HEK293 (cell line): ENCODE measurements around the gene SMIM32.

Experiments used
- CTCF ChIP-seq: fragments of 450-650 bp; formaldehyde crosslinking; IDR thresholded peaks from 2 replicates; pipeline ENCODE4 v1.5.1; 2016; ENCODE audit warnings: missing biosample characterization, missing genetic modification characterization
- PRDM10 ChIP-seq: fragments of 450-650 bp; formaldehyde crosslinking; IDR thresholded peaks from 2 replicates; pipeline ENCODE4 v1.5.1; 2016; ENCODE audit warnings: missing biosample characterization, missing genetic modification characterization
- YY1 ChIP-seq: fragments of 450-650 bp; formaldehyde crosslinking; IDR thresholded peaks from 2 replicates; pipeline ENCODE4 v1.5.1; 2018; ENCODE audit warnings: missing biosample characterization, missing genetic modification characterization
- ZBTB7A ChIP-seq: fragments of 450-650 bp; formaldehyde crosslinking; IDR thresholded peaks from 2 replicates; pipeline ENCODE4 v1.5.1; 2016; ENCODE audit warnings: low read depth, missing biosample characterization, missing genetic modification characterization
- ZEB2 ChIP-seq: fragments of 450-650 bp; formaldehyde crosslinking; IDR thresholded peaks from 2 replicates; pipeline ENCODE4 v1.5.1; 2016; ENCODE audit warnings: missing biosample characterization, missing genetic modification characterization
- ZNF10 ChIP-seq: fragments of 450-650 bp; formaldehyde crosslinking; IDR thresholded peaks from 2 replicates; pipeline ENCODE4 v1.5.1; 2017; ENCODE audit warnings: missing biosample characterization, missing genetic modification characterization
- ZNF174 ChIP-seq: fragments of 450-650 bp; formaldehyde crosslinking; IDR thresholded peaks from 2 replicates; pipeline ENCODE4 v1.5.0; 2017; ENCODE audit warnings: missing biosample characterization, mild to moderate bottlenecking, missing genetic modification characterization
- ZNF274 ChIP-seq, 2 experiments: fragments of 200-500 bp in 1 of 2; fragments of 450-650 bp in 1 of 2; sonication (Bioruptor generic) in 1 of 2; formaldehyde crosslinking in 1 of 2; IDR thresholded peaks; 2 replicates each; pipeline versions ENCODE4 v1.5.1 to v1.6.1; 2014 to 2016; ENCODE audit warnings: borderline replicate concordance in 1 of 2, inconsistent platforms in 1 of 2, low read length in 1 of 2, missing biosample characterization in 1 of 2, missing genetic modification characterization in 1 of 2
- ZNF510 ChIP-seq: fragments of 450-650 bp; formaldehyde crosslinking; IDR thresholded peaks from 2 replicates; pipeline ENCODE4 v1.5.1; 2018; ENCODE audit warnings: mild to moderate bottlenecking, missing genetic modification characterization, missing biosample characterization; ENCODE audit not compliant: insufficient replicate concordance
- ZNF580 ChIP-seq: fragments of 450-650 bp; formaldehyde crosslinking; IDR thresholded peaks from 2 replicates; pipeline ENCODE4 v1.5.1; 2016; ENCODE audit warnings: missing biosample characterization, missing genetic modification characterization
- ZNF660 ChIP-seq: fragments of 450-650 bp; IDR thresholded peaks from 2 replicates; pipeline ENCODE4 v1.5.1; 2018; ENCODE audit warnings: missing biosample characterization, mild to moderate bottlenecking, missing genetic modification characterization
- ZNF768 ChIP-seq: fragments of 450-650 bp; formaldehyde crosslinking; IDR thresholded peaks from 2 replicates; pipeline ENCODE4 v1.5.1; 2018; ENCODE audit warnings: missing biosample characterization, mild to moderate bottlenecking, missing genetic modification characterization
- ZXDB ChIP-seq: fragments of 450-650 bp; formaldehyde crosslinking; IDR thresholded peaks from 2 replicates; pipeline ENCODE4 v1.5.1; 2016; ENCODE audit warnings: missing biosample characterization, missing genetic modification characterization

- no peak for TF ChIP-seq CTCF
- TF ChIP-seq ZXDB: no peak
- TF ChIP-seq ZBTB7A (tag by site-specific recombination): no peak
- no peak for TF ChIP-seq PRDM10 (tag by site-specific recombination)
- no peak for TF ChIP-seq ZNF510 (tag by site-specific recombination)
- no peak for TF ChIP-seq ZNF174 (tag by site-specific recombination)
- no peak for TF ChIP-seq ZEB2 (tag by site-specific recombination)
- TF ChIP-seq ZNF768: no peak
- no peak for TF ChIP-seq ZNF274 (IDR thresholded peaks at IDR 0.05; ENCODE audit: low read length)
- TF ChIP-seq ZNF274 (tag by site-specific recombination; IDR thresholded peaks at IDR 0.05; ENCODE audit: borderline replicate concordance): no peak
- no peak for TF ChIP-seq YY1 (tag by site-specific recombination)
- no peak for TF ChIP-seq ZNF660 (tag by site-specific recombination)
- no peak for TF ChIP-seq ZNF580 (tag by site-specific recombination)
- no peak for TF ChIP-seq ZNF10 (tag by site-specific recombination)
Measured at GRCh38 chr5:136201870-136202269, 8.9 kb upstream of the SMIM32 start.
